Caco-2 (cell line): Measurements from ENCODE around the gene ZNF316. TPM values are rescaled to one million over a fixed set of nuclear protein-coding genes. Genes with fewer than 3 reads are reported as not detected.

Experiments used
- BruUV-seq: library from RNA; stranded (reverse); fragments of 400-500 nt; replicated peaks from 2 replicates; lab custom pipeline; 2021; lab: Mats Ljungman, UMichigan
- CTCF ChIA-PET: fragments of 300-600 bp; sonication (Branson Sonifier 250); formaldehyde crosslinking; loops from one replicate; lab custom pipeline; 2022; ENCODE audit warnings: antibody characterized with exemption; lab: Charles Lee
- POLR2A ChIA-PET: fragments of 300-600 bp; sonication (Branson Sonifier 250); formaldehyde crosslinking; loops from one replicate; lab custom pipeline; 2022; ENCODE audit warnings: antibody characterized with exemption; lab: Charles Lee
- DNase-seq, 2 experiments: peaks; one replicate each; pipeline versions ENCODE4 v3.0.0 to v3.0.0-alpha.2; 2020 to 2022
- H3K27me3 ChIP-seq: replicated peaks from 2 replicates; pipeline ENCODE4 v1.6.0; 2011; ENCODE audit warnings: low read length; ENCODE audit not compliant: control insufficient read depth, insufficient read depth
- H3K36me3 ChIP-seq: 2 replicates; pipeline ENCODE4 v1.5.1; 2011; ENCODE audit warnings: low read length; ENCODE audit not compliant: control insufficient read depth, insufficient read depth
- H3K4me1 ChIP-seq: fragments of 250-450 bp; sonication (Bioruptor Pico); 2 replicates; pipeline ENCODE4 v1.5.1; 2020; ENCODE audit warnings: mild to moderate bottlenecking
- H3K4me3 ChIP-seq: 2 replicates; pipeline ENCODE4 v1.5.1; 2011; ENCODE audit warnings: low read depth, mild to moderate bottlenecking, control low read depth, low read length
- H3K9me3 ChIP-seq: fragments of 250-450 bp; sonication (Bioruptor Pico); 2 replicates; pipeline ENCODE4 v1.5.1; 2020; ENCODE audit warnings: mild to moderate bottlenecking, moderate library complexity
- H3K27ac Mint-ChIP-seq: one replicate; pipeline ENCODE4 v1.8.0; 2022; ENCODE audit warnings: mixed read lengths; ENCODE audit not compliant: unreplicated experiment
- H3K27me3 Mint-ChIP-seq: one replicate; pipeline ENCODE4 v1.8.0; 2022; ENCODE audit warnings: mixed read lengths; ENCODE audit not compliant: insufficient read depth, unreplicated experiment
- H3K36me3 Mint-ChIP-seq: one replicate; pipeline ENCODE4 v1.8.0; 2022; ENCODE audit warnings: mild to moderate bottlenecking, mixed read lengths; ENCODE audit not compliant: insufficient read depth, unreplicated experiment
- H3K4me1 Mint-ChIP-seq: one replicate; pipeline ENCODE4 v1.8.0; 2022; ENCODE audit warnings: low read depth, mixed read lengths; ENCODE audit not compliant: unreplicated experiment
- H3K4me3 Mint-ChIP-seq: one replicate; pipeline ENCODE4 v1.8.0; 2022; ENCODE audit warnings: mild to moderate bottlenecking, moderate library complexity, mixed read lengths; ENCODE audit not compliant: unreplicated experiment
- H3K9me3 Mint-ChIP-seq: one replicate; pipeline ENCODE4 v1.8.0; 2022; ENCODE audit warnings: mixed read lengths; ENCODE audit not compliant: unreplicated experiment
- intact Hi-C: fragments of 100-400 bp; cut with micrococcal nuclease; formaldehyde crosslinking; loops from one replicate; pipeline ENCODE4 v1.10.0; 2022; ENCODE audit not compliant: unreplicated experiment
- total RNA-seq: library from RNA; stranded (reverse); gene quantifications from 2 replicates; pipeline ENCODE4 v1.2.3, GENCODE V29; 2022
- TF ChIP-seq, protein P1 (sequence below), 2 experiments: fragments of 200-600 bp in 1 of 2; IDR thresholded peaks; 1 replicate in 1 of 2; 2 replicates in 1 of 2; pipeline versions ENCODE4 v1.5.1 to v1.8.0; 2011 to 2022; ENCODE audit warnings: antibody characterized with exemption in 1 of 2, control low read depth in 1 of 2, inconsistent platforms in 1 of 2, low read depth in 1 of 2, low read length in 1 of 2, mild to moderate bottlenecking in 1 of 2, moderate library complexity in 1 of 2; ENCODE audit not compliant: insufficient read depth in 1 of 2, severe bottlenecking in 1 of 2, unreplicated experiment in 1 of 2

Gene ZNF316
- total RNA-seq, 1 experiment from 2014 or later, result 34.3 TPM

DNA sequence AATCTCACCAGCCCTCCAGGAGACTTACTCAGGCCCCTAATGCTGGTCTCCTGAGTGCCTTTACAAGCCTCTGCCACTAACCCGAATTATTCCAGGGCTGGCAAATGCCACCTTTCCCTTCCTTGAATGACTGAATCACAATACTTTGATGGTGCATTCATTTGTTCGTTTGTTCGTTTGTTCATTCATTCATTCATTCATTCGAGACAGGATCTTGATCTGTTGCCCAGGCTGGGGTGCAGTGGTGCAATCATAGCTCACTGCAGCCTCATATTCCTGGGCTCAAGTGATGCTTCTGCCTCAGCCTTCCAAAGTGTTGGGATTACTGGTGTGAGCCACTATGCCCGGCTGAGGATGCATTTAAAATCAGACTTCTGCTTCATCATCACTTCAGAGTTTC lies 63.7 kb downstream of the ZNF316 start:
- DNase-seq, result no peak
- Mint-ChIP-seq H3K36me3 (peaks cover 3% of the 10 kb centered on the region), H3K4me3 (no peak overlapping the region), H3K9me3 (peaks cover 39% of the 10 kb centered on the region), H3K27me3 (no peaks in the 10 kb centered on the region), H3K27ac (no peak overlapping the region), H3K4me1 (peaks cover 8% of the 10 kb centered on the region)
- no TSS peak for BruUV-seq
- TF ChIP-seq, protein P1, sequence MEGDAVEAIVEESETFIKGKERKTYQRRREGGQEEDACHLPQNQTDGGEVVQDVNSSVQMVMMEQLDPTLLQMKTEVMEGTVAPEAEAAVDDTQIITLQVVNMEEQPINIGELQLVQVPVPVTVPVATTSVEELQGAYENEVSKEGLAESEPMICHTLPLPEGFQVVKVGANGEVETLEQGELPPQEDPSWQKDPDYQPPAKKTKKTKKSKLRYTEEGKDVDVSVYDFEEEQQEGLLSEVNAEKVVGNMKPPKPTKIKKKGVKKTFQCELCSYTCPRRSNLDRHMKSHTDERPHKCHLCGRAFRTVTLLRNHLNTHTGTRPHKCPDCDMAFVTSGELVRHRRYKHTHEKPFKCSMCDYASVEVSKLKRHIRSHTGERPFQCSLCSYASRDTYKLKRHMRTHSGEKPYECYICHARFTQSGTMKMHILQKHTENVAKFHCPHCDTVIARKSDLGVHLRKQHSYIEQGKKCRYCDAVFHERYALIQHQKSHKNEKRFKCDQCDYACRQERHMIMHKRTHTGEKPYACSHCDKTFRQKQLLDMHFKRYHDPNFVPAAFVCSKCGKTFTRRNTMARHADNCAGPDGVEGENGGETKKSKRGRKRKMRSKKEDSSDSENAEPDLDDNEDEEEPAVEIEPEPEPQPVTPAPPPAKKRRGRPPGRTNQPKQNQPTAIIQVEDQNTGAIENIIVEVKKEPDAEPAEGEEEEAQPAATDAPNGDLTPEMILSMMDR (IDR thresholded peaks at IDR 0.05; ENCODE audit: insufficient read depth in 1 of 2, low read depth in 1 of 2, low read length in 1 of 2, severe bottlenecking in 1 of 2, unreplicated experiment in 1 of 2), result no peak
- POLR2A ChIA-PET, result no interaction called here
- CTCF ChIA-PET, result no interaction called here
- Histone ChIP-seq H3K4me1 (no peaks in the 10 kb centered on the region), H3K4me3 (no peak overlapping the region), H3K27me3 (no peaks in the 10 kb centered on the region), H3K9me3 (peaks cover 22% of the 10 kb centered on the region), H3K36me3 (peaks cover 19% of the 10 kb centered on the region)
- intact Hi-C loops, result no loop called here

DNA sequence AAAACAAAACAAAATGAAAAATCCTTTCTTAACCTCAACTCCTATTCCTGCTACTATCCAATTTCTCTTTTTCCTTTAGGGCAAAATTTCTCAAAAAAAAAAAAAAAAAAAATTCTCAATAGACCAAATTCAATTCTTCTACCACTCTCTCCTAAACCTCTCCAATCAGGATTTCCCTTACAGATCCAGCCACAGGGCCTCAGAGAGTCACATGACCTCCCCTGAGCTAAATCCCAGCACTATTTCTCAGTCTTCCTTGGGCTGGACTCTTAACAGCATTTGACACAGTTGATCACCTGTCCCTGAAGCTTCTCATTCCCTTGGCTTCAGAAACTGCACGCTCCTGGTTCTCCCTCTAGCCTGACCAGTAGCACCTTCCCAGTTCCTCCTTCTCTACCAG lies 64.7 kb downstream of the ZNF316 start:
- intact Hi-C loops, result no loop called here
- TF ChIP-seq, protein P1 (IDR thresholded peaks at IDR 0.05; ENCODE audit: insufficient read depth in 1 of 2, low read depth in 1 of 2, low read length in 1 of 2, severe bottlenecking in 1 of 2, unreplicated experiment in 1 of 2), result no peak
- Histone ChIP-seq H3K9me3 (peaks cover 22% of the 10 kb centered on the region), H3K4me3 (no peak overlapping the region), H3K36me3 (peaks cover 19% of the 10 kb centered on the region), H3K4me1 (no peaks in the 10 kb centered on the region), H3K27me3 (no peaks in the 10 kb centered on the region)
- Mint-ChIP-seq H3K4me3 (no peak overlapping the region), H3K36me3 (peaks cover 14% of the 10 kb centered on the region), H3K27ac (no peak overlapping the region), H3K4me1 (peaks cover 8% of the 10 kb centered on the region), H3K27me3 (no peaks in the 10 kb centered on the region), H3K9me3 (peaks cover 39% of the 10 kb centered on the region)
- POLR2A ChIA-PET, result no interaction called here
- CTCF ChIA-PET, result no interaction called here
- no peak for DNase-seq
- BruUV-seq, result no TSS peak

Other genes with a start within 250 kb of the ZNF316 start
- gene DAGLB, start 189.4 kb upstream of the ZNF316 start, total RNA-seq, result 25.8 and 32.6 TPM in 2 replicates
- 263 and 274 TPM in 2 replicates for gene KDELR2, start 153.2 kb upstream of the ZNF316 start, total RNA-seq
- gene GRID2IP, start 85.9 kb upstream of the ZNF316 start, total RNA-seq, result 0.65 and 0.95 TPM in 2 replicates
- gene ZDHHC4, start 59.9 kb upstream of the ZNF316 start, total RNA-seq, result 69.9 and 78.9 TPM in 2 replicates
- gene INTS15, start 47.3 kb upstream of the ZNF316 start, total RNA-seq, result 24.7 and 29.6 TPM in 2 replicates
- gene ZNF853, start 21.7 kb upstream of the ZNF316 start, total RNA-seq, result 10.1 and 12.3 TPM in 2 replicates
- gene ZNF12, start 69.6 kb downstream of the ZNF316 start, total RNA-seq, result 26.1 and 30.4 TPM in 2 replicates
- gene RSPH10B2, start 116.8 kb downstream of the ZNF316 start, total RNA-seq, result 0.45 TPM in 1 of 2 replicates, not detected in the other
- gene CCZ1B, start 189.0 kb downstream of the ZNF316 start, total RNA-seq, result 49.8 and 60.1 TPM in 2 replicates